SKM-1 (cell line): ENCODE data around the gene TMEM178A.

Experiments used
- DNase-seq: peaks from one replicate; lab custom pipeline; 2025; ENCODE audit not compliant: unreplicated experiment; lab: John Stamatoyannopoulos, UW

Gene TMEM178A

DNA sequence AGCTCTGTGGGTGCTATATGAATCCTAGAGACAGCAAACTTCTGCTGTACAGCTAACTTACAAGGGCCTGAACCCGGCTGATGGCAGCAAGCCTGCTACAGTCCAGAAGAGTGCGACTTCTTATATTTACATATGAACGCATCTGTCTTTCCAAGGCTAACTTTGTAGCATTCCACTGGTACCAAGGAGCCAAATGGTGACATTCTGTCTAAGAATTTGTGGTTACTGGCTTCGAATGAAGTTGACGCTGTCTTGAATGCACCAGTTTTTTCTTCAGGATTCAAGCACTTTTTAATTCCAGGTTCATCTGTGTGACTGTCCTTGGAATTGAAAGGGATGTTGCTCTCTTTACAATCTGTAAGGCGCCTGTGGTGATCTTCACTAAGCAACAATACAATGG lies 70.9 kb downstream of the TMEM178A start:
- DNase-seq, result no peak

DNA sequence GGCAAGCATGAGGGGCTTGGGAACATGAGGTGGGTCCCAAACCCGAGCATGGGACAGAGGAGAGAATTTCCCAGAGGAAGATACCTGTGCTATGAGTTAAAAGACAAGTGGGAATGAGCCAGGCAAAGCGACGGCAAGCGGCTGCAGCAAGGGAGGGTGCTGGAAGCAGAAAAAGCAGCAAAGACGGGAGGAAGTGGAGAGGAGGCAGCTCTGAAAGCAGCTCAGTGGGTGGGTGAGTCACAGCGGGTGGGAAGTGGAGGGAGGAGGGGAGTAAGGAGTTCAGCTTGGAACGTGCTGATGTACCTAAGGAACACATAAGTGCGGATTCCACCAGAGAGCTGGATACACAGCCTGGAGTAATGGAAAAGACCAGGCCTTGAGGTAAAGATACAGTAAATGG lies 71.9 kb downstream of the TMEM178A start:
- DNase-seq, result no peak

DNA sequence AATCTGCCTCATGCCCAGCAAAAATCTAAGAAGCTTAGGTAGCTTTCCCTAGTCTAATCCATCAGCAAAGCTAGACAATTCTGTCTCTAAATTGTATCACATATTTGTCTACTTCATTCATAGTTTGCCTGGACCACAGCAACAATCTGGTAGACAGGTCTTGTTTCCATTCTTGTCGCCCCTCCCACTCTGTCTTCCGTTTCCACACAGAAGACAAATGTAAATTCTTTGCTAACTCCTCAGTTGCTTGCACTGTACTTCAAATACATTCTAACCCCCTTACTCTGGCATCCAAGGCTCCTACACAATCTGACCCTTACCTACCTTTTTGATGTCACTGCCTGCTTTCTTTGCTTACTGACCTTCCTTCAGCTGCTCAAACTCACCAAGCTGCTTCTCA lies 73.2 kb downstream of the TMEM178A start:
- DNase-seq, result no peak

DNA sequence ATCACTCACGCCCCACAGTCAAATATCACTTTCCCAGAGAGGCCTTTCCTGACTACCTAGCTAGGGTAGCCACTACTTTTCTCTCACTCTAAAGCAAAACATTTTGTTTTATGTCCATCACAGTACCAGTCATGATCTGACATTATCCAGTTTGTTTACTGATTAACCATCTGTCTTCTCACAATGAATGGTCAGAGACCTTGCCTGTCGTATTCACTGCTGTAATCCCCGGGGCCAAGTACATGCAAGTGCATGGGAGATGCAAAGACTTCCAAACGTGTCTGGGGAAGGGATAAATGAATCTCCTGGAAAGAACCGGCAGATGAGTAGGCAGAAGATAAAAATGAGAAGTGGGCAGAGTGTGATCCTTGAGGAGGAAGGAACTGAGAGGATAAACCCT lies 73.7 kb downstream of the TMEM178A start:
- DNase-seq, result no peak

DNA sequence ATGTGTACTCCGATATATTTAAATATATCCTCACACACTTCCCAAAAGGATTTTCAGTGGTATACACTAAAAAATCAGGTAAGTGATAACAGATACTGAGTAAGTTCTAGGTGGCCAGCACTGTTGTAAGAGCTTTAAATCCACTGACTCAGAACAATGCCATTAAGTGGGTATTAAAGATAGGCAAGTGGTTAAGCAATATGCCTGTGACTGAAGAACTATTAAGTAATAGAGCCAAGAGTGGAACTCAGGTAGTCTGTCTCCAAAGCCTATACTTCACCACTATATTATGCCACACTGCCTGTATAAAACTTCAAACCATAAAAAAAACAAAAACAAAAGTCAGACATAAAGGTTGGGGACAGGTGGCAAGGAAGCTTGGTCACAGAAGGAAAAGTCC lies 76.2 kb downstream of the TMEM178A start:
- no peak for DNase-seq

DNA sequence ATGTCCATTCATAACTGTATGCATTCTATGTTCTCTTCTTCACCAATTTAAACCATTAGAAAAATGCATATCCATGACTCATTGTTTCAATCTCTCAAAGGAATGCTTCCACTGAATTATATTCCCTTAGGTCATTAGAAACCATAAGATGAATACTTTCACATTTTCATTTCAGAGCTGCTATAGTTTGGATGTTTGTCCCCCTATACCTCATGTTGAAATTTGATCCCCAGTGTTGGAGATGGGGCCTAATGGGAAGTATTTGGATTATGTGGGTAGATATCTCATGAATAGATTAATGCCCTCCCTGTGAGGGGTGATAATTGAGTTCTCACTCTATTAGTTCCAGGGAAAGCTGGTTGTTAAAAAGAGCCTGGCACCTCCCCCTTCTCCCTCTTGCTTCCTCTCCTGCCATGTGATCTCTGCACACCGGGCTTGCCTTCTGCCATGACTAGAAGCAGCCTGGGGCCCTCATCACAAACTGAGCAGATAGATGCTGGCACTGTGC lies 77.6 kb downstream of the TMEM178A start:
- DNase-seq, result no peak

DNA sequence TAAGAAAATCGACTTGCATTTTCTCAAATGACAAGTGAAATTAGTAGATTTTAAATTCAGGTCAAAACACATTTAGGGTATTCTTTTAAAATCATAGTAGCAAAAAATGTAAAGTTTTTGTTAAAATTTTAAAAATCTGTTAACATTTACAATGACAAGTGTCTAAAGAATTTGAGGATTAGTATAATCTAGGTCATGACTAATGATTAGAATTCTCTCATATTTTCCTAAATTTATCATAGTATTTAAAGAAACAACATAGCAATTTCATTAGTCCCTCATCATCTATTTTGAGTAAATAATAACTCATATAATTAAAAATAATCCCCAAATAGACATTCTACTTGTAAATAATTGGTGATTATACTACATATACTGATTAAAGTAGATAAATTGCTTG lies 89.7 kb downstream of the TMEM178A start:
- no peak for DNase-seq

DNA sequence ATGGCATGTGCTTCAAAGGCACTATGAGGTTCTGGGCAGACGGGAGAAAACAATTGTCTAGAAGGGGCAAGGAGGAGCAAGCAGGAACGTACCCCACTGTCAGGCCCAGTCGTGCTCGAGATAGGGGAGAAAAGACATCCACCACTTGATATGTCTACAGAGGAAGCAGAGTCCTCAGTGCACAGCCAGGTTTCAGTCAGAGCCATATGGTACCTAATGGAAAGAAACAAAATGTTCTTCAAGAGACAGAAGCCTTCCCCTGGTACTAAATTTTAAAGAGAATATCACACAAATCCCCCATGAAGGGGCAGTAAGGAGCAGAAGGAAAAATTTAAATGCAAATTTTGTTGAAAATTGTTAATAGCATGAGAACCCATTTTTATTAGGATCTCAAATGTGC lies 91.4 kb downstream of the TMEM178A start:
- DNase-seq, result no peak

DNA sequence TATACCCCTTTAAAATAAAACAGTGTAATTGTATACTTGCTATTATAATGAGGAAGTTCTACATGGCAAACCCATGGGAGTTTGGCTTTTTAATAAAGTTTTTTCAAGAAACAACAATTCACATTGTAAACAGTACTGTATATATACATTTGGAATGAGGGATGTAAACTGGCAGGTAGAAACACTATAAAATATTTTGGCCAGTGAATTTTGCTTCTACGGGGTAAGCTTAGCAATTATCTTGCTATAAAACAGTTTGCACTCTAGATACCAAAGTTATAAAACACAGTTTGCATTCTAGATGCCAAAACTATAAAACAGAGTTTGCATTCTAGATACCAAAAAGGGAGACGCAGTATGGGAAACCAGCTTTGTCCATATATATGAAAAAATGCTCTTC lies 96.7 kb downstream of the TMEM178A start:
- DNase-seq, result no peak
